HG03095 (cell line): ENCODE results near the gene CERCAM.
"Not testable (repeated sequence)": the region's sequence is repeated elsewhere in the genome, so short reads cannot be mapped to it uniquely, and the experiment has no call there.

Experiments used
- ATAC-seq: cut with Tn5 transposase; IDR thresholded peaks from one replicate; pipeline ENCODE4 v1.9.1; 2021; ENCODE audit warnings: moderate library complexity; ENCODE audit not compliant: unreplicated experiment

Gene CERCAM

DNA sequence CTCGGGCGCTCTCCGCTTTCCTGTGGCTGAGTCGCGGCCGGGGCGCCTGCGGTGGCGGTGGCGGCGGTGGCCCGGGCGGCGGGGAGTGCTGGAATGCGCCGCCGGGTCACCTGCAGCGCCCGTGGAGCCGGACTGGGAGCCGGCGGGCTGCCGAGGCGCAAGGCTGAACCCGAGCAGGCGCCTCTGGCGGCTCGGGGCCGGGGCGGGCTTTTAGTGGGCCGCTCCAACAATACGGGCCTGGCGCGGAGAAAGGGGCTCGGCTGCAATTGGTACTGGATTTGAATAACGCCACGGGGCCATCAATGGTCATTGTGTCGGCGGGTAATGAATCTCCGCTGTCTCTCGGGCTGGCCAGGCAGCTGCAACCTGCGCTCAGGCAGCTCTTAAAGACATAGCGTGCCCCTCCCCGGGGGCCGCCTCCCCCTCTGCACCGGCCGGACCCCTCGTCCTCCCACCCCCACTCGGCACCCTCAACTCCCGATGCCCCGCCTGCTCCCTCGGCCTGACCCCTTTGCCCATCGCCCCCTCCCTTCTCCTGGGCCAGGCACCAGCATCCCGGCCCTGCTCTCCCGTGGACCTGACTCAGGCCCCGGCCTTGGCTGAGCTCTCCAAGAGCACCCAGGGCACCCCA lies 27.4 kb upstream of the CERCAM start:
- ATAC-seq: no peak

DNA sequence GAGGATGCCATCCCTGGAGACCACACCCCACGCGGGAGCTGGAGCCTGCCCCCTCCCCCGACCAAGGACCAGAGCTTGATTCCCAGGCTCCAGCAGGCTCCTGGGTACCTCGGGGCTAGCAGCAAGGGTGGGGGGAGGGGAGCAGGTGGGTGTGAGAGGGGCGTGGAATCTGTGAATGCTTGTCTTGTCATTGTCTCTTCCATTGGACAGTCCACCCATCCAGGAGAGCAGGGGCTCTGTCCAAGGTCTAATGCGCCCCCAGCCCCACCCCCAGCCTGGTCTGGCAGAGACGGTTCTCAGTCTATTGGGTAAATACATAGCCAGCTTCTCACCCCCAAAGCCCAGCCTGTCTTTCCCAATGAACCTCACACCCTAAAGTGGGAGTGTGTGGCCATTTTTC lies 26.7 kb upstream of the CERCAM start:
- no peak for ATAC-seq

DNA sequence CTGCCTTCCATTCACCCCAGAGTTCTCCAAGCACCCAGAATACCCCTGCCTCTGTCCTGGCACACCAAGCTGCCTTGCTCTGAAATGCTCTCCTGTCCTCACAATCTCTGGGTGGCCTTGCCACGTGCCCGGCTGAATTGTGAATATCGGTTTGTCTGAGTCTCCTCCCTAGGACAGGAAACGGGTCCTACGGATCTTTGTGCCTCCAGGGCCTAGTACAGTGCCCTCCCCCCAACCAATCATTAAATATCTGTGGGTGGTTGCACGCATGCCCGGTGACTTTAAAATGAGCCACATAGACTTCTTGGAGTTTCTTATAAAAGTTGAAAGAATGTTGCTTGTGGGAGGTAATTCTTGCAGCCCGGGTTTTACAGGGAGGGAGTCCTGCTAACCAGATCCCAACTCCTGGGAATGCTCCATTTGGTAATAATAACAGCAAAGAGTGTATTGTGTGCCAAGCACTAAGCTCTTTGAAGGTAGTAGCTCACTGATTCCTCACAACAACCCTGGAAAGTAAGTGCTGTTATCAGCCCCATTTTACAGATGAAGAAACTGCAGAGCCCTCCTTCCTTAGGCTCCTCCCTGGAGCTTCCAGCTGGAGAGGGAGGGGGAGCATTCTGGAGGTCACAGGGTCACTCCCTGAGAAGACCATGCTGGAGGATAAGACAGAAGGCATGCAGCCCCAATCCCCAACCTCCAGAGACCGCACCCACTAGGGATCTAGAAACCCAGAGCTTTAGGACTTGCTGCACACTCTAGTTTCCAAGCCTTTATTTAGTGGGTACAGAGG lies 26.1 kb upstream of the CERCAM start:
- no peak for ATAC-seq

DNA sequence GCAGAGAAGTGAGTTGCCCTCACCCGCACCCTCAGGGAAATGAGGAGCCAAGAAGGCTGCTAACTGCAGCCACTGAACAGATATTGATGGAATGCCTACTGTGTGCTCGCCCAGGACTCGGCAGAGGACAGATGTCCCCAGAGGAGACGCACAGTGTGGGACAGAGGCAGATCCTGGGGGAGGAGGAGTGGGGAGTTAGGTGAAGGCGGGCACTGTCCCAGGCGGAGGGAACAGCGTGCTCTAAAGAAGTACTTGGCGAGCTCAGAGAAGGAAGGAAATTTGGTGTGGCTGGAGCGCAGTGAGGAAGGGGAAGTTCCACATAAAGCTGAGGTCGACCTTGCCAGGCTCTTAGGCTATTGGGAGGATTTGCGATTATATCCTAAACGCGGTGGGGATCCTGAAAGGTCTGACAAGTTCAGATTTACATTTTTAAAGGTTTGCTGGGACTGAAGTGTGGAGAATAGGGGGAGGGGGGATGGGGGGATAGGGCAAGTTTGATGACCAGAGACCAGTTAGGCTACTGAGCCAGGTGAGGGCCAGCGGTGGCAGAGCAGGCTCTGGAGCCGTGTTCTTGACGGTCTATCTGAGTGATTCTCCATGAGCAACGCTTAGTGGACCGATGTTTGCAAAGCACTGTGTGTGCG lies 23.6 kb upstream of the CERCAM start:
- no peak for ATAC-seq

DNA sequence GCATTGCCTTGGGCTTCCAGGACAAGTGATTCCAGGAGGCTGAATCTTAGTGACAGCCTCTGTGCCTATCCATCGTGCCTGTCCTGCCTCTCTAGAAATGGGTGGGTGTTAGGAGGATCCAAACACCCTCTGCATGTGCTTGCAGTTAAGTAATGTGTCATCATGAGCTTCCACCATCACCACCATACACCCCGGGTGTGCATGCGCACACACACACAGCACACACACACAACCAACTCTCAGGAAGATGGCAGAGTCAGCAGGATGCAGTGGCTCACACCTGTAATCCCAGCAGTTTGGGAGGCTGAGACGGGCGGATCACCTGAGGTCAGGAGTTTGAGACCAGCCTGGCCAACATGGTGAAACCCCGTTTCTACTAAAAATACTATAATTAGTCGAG lies 22.8 kb upstream of the CERCAM start:
- no peak for ATAC-seq

DNA sequence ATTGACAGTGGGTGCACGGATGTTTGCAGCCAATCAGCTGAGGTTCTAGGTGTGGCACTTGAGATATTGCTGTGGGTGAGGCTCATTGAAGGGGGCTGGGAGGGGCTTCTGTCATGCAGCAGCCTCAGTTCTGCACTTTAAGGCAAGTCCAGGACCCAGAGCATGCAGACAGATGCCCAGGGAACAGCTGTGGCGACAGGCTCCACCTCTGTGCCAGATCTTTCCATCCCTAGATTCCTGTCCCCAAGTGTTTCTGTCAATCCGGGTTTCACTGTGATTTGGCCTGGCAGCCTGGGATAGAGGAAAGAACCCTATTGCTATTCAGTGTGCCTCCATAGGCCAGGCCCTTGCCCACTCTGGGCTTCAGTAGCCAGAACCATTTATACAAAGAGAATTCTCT lies 20.8 kb upstream of the CERCAM start:
- ATAC-seq: no peak

DNA sequence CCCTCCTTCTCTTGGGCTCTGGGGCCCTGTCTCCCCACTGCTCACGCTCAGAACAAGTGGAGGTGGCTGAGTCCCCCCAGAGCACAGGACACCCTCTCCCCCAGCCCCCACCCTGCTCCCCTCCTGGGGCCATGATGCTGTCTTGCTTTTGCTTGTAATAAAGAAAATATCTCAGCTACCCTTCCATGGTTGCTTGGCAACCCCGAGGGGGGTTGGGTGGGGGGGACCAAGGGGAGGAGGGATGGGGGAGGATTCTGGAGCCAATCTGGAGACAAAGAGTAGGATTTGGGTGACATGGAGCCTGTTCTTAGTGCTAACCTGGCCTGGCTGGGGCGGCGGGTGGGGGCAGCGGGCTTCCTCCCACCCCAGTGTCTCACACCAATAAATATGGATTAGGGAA lies 16.1 kb upstream of the CERCAM start:
- no peak for ATAC-seq

DNA sequence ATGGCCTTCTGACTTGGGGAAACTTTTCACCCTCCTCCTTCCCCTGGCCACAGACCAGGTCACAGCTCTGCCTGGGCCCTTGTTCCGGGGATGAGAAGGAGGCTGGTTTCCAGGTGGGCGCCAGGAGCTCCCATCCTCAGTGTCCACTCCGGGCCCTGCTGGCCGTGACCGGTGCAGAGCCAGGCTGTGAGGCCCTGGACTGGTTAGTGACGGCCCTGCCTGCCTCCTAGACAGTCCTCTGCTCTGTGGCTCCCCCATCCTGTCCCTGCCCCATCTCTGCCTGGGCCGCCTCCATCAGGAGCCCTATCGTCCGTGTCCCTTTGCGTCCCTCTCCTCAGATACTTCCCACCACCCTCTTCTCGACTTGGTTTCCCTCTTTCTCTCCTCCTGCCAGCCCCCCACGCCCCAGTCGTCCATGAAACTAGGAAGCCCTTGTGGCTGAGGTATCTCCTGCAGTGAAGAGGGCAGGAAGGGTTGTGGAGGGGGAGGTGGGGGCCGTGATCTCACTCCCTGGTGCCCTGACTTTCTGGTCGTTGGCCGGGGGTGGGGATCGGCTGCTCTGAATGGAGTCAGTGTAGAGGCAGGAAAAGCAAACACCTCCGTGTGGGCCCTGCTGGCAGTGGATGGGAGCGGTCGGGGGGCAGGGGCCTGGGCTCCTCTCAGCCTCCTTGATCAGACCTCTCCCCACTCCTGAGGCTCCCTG lies 15.4 kb upstream of the CERCAM start:
- ATAC-seq: no peak

DNA sequence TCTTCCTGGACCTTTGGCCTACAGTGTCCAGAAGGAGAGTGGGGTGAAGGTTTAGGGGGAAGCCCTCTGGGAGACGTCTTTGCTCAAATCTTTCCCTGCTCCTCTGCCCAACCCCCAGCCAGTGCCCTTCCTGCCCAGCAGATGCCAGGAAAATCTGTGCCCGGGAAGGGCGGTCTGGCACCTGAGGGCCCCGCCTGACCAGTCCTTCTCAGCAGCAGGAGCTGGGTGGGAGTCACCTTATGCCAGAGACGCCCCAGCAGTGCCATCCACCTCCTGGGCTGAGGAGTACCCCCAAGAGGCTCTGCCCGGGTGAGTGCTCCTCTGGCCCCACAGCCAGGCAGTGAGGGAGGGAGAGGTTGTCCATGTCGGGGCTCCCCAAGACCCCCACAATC lies 14.9 kb upstream of the CERCAM start:
- ATAC-seq: no peak

DNA sequence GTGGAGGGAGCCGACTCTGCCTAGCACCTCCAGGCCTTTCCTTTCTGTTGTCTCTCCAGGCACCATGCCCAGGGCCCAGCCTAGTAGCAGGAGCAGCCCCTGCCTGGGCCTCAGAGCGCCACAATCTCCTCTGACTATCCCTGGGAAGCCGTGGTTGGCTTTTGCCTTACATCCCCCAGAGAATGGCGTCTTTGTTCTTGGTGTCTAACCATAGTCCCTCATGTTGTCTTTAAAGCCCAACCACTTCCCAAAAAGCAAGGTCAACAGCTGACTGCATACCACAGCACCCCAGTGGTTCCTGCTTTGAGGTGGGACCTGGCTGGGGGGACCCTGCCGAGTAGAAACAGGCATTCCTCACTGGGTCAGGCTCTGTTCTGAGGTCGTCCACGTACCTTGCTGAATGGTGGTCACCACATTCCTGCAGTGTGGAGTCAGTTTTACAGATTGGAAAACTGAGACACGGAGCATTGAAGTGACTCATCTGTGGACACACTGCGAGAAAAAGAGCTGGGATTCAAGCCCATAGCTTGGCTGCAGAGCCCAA lies 13.7 kb upstream of the CERCAM start:
- no peak for ATAC-seq

DNA sequence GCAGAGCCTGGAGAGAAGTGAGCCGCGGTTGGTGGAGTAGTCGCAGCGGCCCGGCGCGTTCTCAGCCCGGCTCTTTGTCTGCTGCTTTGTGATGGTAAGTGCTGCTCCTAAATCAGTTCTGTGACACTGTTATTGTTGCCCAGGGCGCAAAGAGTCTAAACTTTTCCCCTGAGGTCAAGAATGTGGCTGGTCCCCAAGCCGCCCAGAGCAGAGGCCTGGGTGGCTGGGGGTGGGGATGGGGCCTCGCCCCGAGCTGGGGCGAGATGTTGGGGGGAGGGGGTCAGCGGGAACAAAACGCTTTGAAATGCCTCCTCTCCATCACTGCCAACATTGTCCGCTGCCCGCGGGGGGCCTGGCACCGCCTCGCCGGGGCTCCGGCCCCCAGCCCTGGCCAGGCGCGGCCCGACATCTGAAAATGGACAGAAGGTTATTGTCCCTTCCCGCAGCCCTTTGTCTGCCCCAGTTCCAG lies 11.7 kb upstream of the CERCAM start:
- ATAC-seq: no peak

DNA sequence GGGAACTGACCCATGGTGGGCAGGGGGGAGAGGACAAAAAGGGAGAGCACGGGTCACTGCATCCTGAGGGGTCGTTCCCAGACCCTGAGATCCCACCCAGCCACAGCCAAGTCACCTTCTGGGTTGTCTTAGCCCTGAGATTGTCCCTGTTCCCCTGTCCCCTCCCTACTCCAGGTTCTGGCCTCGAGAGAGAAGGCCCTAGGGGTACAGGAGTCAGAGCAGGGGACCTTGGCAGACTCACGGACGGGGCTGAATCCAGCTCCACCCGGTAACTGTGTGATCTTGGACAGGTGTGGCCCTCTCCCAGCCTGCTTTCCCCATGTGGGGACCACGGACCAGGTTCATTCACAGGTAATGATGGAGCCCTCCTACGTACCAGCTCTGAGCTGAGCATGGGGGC lies 11.2 kb upstream of the CERCAM start:
- ATAC-seq: no peak

DNA sequence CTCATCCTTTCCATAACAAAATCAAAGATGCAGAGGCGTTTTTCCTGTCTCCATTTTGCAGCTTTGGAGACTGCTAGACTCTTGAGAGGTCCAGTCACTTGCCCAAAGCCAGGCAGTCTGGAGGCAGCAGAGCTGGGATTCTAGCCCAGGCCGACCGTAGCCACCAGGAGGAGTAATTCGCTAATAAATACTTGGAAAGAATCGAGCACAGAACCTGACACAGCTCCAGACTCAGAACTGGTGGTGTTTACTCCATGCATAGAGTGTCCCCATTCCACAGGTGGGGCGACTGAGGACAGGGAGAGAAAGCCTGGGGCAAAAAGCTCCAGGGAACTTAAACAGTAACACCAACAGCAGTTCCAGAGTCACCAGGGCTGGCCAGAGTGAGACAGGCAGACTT lies 10.7 kb upstream of the CERCAM start:
- no peak for ATAC-seq

DNA sequence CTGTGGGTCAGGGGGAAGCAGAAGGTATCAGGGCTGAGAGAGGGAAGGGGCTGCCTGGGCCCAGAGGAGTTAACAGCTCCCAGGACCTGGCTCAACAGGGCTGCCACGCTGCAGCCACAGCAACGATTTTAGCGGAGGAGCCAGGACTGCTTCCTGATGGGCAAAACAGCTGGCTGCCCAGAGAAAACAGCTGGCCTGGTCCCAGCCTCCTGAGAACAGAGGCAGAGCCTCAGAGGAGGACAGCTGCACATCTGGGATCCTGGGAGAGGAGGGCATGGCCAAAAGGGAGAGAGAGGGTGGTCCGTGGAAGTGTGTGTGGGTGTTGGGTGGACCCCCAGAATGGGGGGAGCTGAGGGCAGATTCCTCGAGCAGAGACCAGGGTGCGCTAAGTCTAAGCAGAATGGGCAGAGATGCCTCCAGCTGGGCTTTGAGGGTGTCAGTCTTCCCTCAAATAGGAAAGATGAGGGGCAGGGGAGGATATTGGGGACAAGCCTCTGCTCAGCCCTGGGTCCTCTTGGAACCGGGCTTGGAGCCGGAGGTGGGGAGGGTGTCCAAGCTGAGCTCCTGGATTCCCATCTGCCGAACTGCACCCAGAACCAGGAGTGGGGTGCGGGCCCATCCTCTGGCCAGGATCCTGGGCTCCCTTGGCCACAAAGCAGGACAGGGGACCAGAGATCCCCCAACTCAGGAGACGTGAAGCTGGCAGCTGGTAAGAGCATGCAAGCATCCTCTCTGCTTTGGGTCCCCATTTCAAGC lies 9.1 kb upstream of the CERCAM start:
- ATAC-seq: no peak

DNA sequence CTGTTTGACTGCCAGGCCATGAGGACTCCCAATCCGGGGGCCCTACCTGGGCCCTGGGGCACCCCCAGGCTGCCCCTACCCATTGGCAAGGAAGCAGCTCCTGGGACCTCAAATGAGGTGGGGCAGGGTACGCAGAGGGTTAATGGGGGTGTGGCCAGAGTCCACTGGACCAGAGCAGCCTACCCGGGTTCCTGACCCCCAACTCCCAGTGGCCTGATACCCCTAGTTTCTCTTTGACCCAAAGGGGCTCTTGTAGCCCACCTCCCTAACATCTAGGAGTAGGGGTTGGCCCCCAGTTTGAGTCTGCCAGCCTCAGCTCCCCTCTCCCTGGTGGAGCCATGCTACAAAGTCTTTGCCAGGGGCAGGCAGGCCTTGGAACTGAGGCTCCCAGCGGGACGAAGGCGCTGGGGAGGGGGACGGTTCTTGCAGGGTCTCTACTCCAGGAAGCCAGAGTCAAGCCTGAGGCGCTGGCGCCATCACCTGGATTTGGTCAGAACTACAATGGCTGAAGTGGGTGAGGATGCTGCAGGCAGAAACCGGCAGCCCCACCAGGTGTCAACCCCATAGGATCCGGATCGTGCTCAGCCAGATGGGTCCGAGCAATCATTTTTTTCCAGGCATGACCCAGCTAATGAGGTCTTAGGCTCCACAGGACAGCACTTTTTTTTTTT lies 8.4 kb upstream of the CERCAM start:
- no peak for ATAC-seq

DNA sequence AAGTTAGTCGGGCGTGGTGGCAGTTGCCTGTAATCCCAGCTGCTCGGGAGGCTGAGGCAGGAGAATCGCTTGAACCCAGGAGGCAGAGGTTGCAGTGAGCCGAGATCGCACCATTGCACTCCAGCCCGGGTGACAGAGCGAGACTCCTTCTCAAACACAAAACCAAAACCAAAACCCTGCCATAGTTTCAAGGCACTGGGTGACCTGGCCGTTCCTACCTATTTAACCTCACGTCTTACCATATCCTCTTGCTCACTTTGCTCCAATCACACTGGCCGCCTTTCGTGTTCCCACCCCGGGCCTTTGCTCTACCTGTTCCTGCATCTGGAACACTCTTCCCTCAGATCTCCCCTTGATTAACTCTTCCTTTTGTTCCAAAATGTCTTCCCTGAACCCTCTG lies 6.9 kb upstream of the CERCAM start:
- not testable (repeated sequence) for ATAC-seq

DNA sequence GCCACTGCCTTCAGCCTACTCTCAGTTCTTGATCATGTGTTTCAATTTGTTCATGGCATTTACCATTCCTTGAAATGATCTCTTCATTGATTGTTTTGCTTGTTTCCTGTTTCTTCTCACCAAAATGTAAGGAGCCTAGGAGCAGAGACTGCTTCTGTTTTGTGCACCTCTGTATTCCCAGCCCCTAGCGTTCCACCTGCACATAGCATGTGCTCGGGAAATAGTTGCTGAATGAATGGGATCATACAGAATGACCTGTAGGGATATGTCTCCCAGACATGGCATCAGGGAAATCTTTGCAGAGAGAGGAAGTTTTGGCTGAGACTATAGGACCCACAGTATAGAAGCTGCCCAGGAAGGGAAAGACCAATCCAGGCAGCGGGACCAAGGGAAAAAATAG lies 6.2 kb upstream of the CERCAM start:
- no peak for ATAC-seq

DNA sequence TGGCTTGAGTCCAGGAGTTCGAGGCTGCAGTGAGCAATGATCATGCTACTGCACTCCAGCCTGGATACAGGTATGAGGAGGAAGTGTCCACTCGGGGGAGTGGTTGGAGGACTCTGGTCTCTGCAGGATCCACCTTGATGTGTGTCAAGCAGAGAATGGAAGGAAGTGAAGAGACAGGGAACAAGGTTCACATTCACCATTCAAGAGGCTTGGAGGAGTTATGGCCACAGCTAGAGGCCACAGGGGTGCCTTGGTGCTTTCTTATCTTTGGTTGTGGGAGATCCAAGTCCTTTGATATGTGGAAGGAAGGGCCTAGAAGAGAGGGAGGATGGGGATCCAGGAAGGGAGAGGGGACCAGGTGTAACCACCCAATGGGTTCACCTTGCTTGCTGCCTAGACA lies 5.4 kb upstream of the CERCAM start:
- ATAC-seq: no peak

DNA sequence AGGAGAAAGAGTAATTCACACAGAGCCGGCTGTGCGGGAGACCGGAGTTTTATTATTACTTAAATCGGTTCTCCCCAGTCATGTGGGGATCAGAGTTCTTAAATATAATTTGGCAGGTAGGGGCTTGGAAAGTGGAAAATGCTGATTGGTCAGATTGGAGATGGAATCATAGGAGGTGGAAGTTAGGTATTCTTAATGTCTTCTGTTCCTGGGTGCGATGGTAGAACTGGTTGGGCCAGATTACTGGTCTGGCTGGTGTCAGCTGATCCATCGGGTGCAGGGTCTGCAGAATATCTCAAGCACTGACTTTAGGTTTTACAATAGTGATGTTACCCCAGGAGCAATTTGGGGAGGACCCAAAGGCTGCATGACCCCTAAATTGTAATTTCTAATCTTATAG lies 4.6 kb upstream of the CERCAM start:
- no peak for ATAC-seq

DNA sequence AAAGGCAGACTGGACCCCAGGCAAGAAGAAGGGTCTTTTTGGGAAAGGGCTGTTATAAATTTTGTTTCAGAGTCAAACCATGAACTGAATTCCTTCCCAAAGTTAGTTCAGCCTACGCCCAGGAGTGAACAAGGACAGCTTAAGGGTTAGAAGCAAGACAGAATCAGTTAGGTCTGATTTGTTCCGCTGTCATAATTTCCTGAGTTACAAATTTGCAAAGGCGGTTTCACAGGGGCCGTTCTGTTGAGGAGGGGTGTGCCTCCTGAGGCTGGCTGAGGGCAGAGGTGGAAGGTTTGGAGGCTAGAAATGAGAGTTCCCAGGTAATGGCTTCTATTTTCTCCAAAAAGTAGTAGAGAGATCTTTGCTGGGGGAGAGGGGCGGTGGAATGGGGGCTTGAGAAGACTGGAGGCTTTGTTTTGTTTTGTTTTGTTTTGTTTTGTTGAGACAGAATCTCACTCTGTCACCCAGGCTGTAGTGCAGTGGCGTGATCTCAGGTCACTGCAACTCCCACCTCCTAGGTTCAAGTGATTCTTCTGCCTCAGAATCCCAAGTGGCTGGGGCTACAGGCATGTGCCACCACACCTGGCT lies 4.1 kb upstream of the CERCAM start:
- no peak for ATAC-seq
